Measurements from ENCODE around the gene EXOC8.

Gene EXOC8

GRCh38 chr1:231337043-231337471 is 595 bp downstream of the EXOC8 start:
- no peak for DNase-seq (ENCODE audit: low spot score)
- TF ChIP-seq CTCF (IDR thresholded peaks at IDR 0.05; ENCODE audit: extremely low read depth, missing control alignments): no peak

GRCh38 chr1:231335663-231336602 is 1.7 kb downstream of the EXOC8 start:
- no peak for TF ChIP-seq CTCF (IDR thresholded peaks at IDR 0.05; ENCODE audit: extremely low read depth, missing control alignments)
- DNase-seq (ENCODE audit: low spot score): no peak

GRCh38 chr1:231334952-231335351 is 2.7 kb downstream of the EXOC8 start:
- no peak for TF ChIP-seq CTCF (IDR thresholded peaks at IDR 0.05; ENCODE audit: extremely low read depth, missing control alignments)
- no peak for DNase-seq (ENCODE audit: low spot score)

GRCh38 chr1:231334079-231334666 is 3.5 kb downstream of the EXOC8 start:
- DNase-seq (ENCODE audit: low spot score): peak; percentile 38
- TF ChIP-seq CTCF (IDR thresholded peaks at IDR 0.05; ENCODE audit: extremely low read depth, missing control alignments): no peak

GRCh38 chr1:231332761-231333160 is 4.9 kb downstream of the EXOC8 start:
- no peak for DNase-seq (ENCODE audit: low spot score)
- TF ChIP-seq CTCF (IDR thresholded peaks at IDR 0.05; ENCODE audit: extremely low read depth, missing control alignments): no peak

GRCh38 chr1:231329483-231329882 is 8.2 kb downstream of the EXOC8 start:
- no peak for DNase-seq (ENCODE audit: low spot score)
- TF ChIP-seq CTCF (IDR thresholded peaks at IDR 0.05; ENCODE audit: extremely low read depth, missing control alignments): no peak

GRCh38 chr1:231327617-231328016 is 10.0 kb downstream of the EXOC8 start:
- TF ChIP-seq CTCF (IDR thresholded peaks at IDR 0.05; ENCODE audit: extremely low read depth, missing control alignments): no peak

More at GRCh38 chr1:231327617-231328016, 10.0 kb downstream of the EXOC8 start:
- no peak for DNase-seq (ENCODE audit: low spot score)

Data from GM20000 (cell line).